HTR-8/SVneo (cell line): Measurements from ENCODE around the gene ASMTL.

Experiments used
- DNase-seq: peaks from one replicate; pipeline ENCODE4 v3.0.0; 2011; ENCODE audit warnings: low spot score, mixed read lengths; ENCODE audit not compliant: insufficient read length
- FAIRE-seq: peaks from 2 replicates; lab custom pipeline; 2011; peaks lifted over from hg19 to GRCh38; lab: Jason Lieb, UNC

ASMTL gene

GRCh38 chrX:1358793-1359476 lies 93.8 kb downstream of the ASMTL start:
- DNase-seq, result no peak
- FAIRE-seq, result no peak

GRCh38 chrX:1357993-1358392 lies 94.7 kb downstream of the ASMTL start:
- FAIRE-seq (no peak), DNase-seq (no peak)

- no peak for FAIRE-seq
These were observed 97.3 kb downstream of the ASMTL start for GRCh38 chrX:1355131-1356046.

GRCh38 chrX:1354036-1355019 lies 98.4 kb downstream of the ASMTL start:
- FAIRE-seq (no peak), DNase-seq (no peak)

More at GRCh38 chrX:1355131-1356046, 97.3 kb downstream of the ASMTL start:
- no peak for DNase-seq
